A549 (cell line): Measurements from ENCODE around the gene FCN1. TPM values are rescaled to one million over a fixed set of nuclear protein-coding genes. Genes with fewer than 3 reads are reported as not detected.

Experiments used
- ATAC-seq, 2 experiments: fragments of 200-7000 bp in 1 of 2; fragments of >200 bp in 1 of 2; cut with Nextera tagmentation in 1 of 2; cut with Tn5 transposase in 1 of 2; 3 replicates each; pipeline versions ENCODE4 v1.8.0 to v1.9.1; 2018 to 2020; ENCODE audit warnings: mild to moderate bottlenecking in 1 of 2, moderate library complexity in 1 of 2
- CTCF ChIA-PET: fragments of 300-600 bp; sonication (Branson Sonifier 250); formaldehyde crosslinking; extraction: SDS; loops from one replicate; lab custom pipeline; 2021; ENCODE audit warnings: antibody characterized with exemption, inconsistent platforms; lab: Yijun Ruan, JAX
- POLR2A ChIA-PET: fragments of 350-600 bp; formaldehyde crosslinking; extraction: SDS; loops from one replicate; lab custom pipeline; 2021; ENCODE audit warnings: antibody characterized with exemption, inconsistent platforms; lab: Yijun Ruan, JAX
- DNase-seq, 2 experiments: peaks; one replicate each; pipeline versions ENCODE4 v3.0.0 to v3.0.0-alpha.2; 2011 to 2016; ENCODE audit warnings: low read depth in 1 of 2, low spot score in 1 of 2
- FAIRE-seq: peaks from 2 replicates; lab custom pipeline; 2011; peaks lifted over from hg19 to GRCh38; lab: Jason Lieb, UNC
- H3K27ac ChIP-seq, 2 experiments: fragments of >200 bp; sonication (Bioruptor Twin); formaldehyde crosslinking; 3 replicates each; pipeline ENCODE4 v1.5.1; 2016 to 2017
- H3K4me1 ChIP-seq: fragments of >200 bp; sonication (Bioruptor Twin); formaldehyde crosslinking; 3 replicates; pipeline ENCODE4 v1.6.1; 2016
- H3K4me2 ChIP-seq: fragments of >200 bp; sonication (Bioruptor Twin); formaldehyde crosslinking; 3 replicates; pipeline ENCODE4 v1.6.1; 2016
- H3K4me3 ChIP-seq: fragments of >200 bp; sonication (Bioruptor Twin); formaldehyde crosslinking; 3 replicates; pipeline ENCODE4 v1.5.1; 2016
- H3K9me3 ChIP-seq: fragments of >200 bp; sonication (Bioruptor Twin); formaldehyde crosslinking; 3 replicates; pipeline ENCODE4 v1.6.1; 2016
- ATOH8 ChIP-seq: fragments of 250-450 bp; sonication (Bioruptor Pico); IDR thresholded peaks from 2 replicates; pipeline ENCODE4 v1.5.0; 2020; ENCODE audit warnings: low read depth, mild to moderate bottlenecking, moderate library complexity
- BCL3 ChIP-seq: fragments of >200 bp; sonication (Bioruptor Twin); formaldehyde crosslinking; IDR thresholded peaks from 3 replicates; pipeline ENCODE4 v1.6.1; 2016
- BHLHE40 ChIP-seq: IDR thresholded peaks from 2 replicates; pipeline ENCODE4 v1.6.1; 2012; ENCODE audit warnings: low read depth, low read length, inconsistent platforms
- CHD2 ChIP-seq: fragments of 150-350 bp; IDR thresholded peaks from 2 replicates; pipeline ENCODE4 v1.6.1; 2014; ENCODE audit warnings: low read length; ENCODE audit not compliant: partially characterized antibody
- CHD4 ChIP-seq: fragments of 200-600 bp; sonication (generic); IDR thresholded peaks from 2 replicates; pipeline ENCODE4 v1.6.1; 2016; ENCODE audit warnings: antibody characterized with exemption, mild to moderate bottlenecking, borderline replicate concordance
- EHF ChIP-seq: fragments of 250-450 bp; sonication (Bioruptor Pico); IDR thresholded peaks from 2 replicates; pipeline ENCODE4 v1.5.0; 2020; ENCODE audit warnings: mild to moderate bottlenecking
- EHMT2 ChIP-seq: fragments of 200-600 bp; sonication (generic); IDR thresholded peaks from 2 replicates; pipeline ENCODE4 v1.6.1; 2016; ENCODE audit warnings: antibody characterized with exemption, low read depth, mild to moderate bottlenecking, moderate library complexity
- EP300 ChIP-seq, 2 experiments: fragments of >200 bp; sonication (Bioruptor Twin); formaldehyde crosslinking; IDR thresholded peaks; 2 replicates in 1 of 2; 3 replicates in 1 of 2; pipeline ENCODE4 v1.6.1; 2016 to 2017
- FOSB ChIP-seq: fragments of 250-450 bp; sonication (Bioruptor Pico); IDR thresholded peaks from 2 replicates; pipeline ENCODE4 v1.5.0; 2020; ENCODE audit warnings: mild to moderate bottlenecking, moderate library complexity
- GATA3 ChIP-seq: IDR thresholded peaks from 2 replicates; pipeline ENCODE4 v1.6.1; 2012; ENCODE audit warnings: borderline replicate concordance
- HDAC2 ChIP-seq: fragments of 200-600 bp; sonication (generic); IDR thresholded peaks from 2 replicates; pipeline ENCODE4 v1.6.1; 2016
- HOXA7 ChIP-seq: fragments of 250-450 bp; sonication (Bioruptor Pico); IDR thresholded peaks from 2 replicates; pipeline ENCODE4 v1.5.0; 2020; ENCODE audit warnings: mild to moderate bottlenecking, moderate library complexity
- HOXB5 ChIP-seq: fragments of 250-450 bp; sonication (Bioruptor Pico); IDR thresholded peaks from 2 replicates; pipeline ENCODE4 v1.5.0; 2020; ENCODE audit warnings: mild to moderate bottlenecking, moderate library complexity
- JUN ChIP-seq, 2 experiments: fragments of >200 bp; sonication (Bioruptor Twin); formaldehyde crosslinking; IDR thresholded peaks; 2 replicates in 1 of 2; 3 replicates in 1 of 2; pipeline ENCODE4 v1.6.1; 2016 to 2017
- JUNB ChIP-seq: fragments of >200 bp; sonication (Bioruptor Twin); formaldehyde crosslinking; IDR thresholded peaks from 2 replicates; pipeline ENCODE4 v1.6.1; 2016
- KDM1A ChIP-seq: fragments of 200-600 bp; sonication (generic); IDR thresholded peaks from 2 replicates; pipeline ENCODE4 v1.6.1; 2016; ENCODE audit warnings: low read depth, mild to moderate bottlenecking
- KDM5A ChIP-seq: fragments of 200-600 bp; sonication (generic); IDR thresholded peaks from 2 replicates; pipeline ENCODE4 v1.6.1; 2016; ENCODE audit warnings: antibody characterized with exemption, mild to moderate bottlenecking
- MAX ChIP-seq: IDR thresholded peaks from 2 replicates; pipeline ENCODE4 v1.6.1; 2012
- NFE2L2 ChIP-seq: fragments of 150-350 bp; conservative IDR thresholded peaks from 2 replicates; pipeline ENCODE4 v1.6.1; 2014; ENCODE audit warnings: low read length
- NPAS2 ChIP-seq: fragments of 250-450 bp; sonication (Bioruptor Pico); IDR thresholded peaks from 2 replicates; pipeline ENCODE4 v1.8.0; 2022; ENCODE audit warnings: mild to moderate bottlenecking, moderate library complexity, borderline replicate concordance
- PHF8 ChIP-seq: fragments of 200-600 bp; sonication (generic); IDR thresholded peaks from 2 replicates; pipeline ENCODE4 v1.6.1; 2016; ENCODE audit warnings: low read depth, mild to moderate bottlenecking, antibody characterized with exemption, moderate library complexity, borderline replicate concordance
- RFX5 ChIP-seq: fragments of 450-650 bp; IDR thresholded peaks from 2 replicates; pipeline ENCODE4 v1.7.1; 2014; ENCODE audit warnings: antibody characterized with exemption, mild to moderate bottlenecking, moderate library complexity
- RNF2 ChIP-seq: fragments of 200-600 bp; sonication (generic); IDR thresholded peaks from 2 replicates; pipeline ENCODE4 v1.6.1; 2016; ENCODE audit warnings: low read depth, mild to moderate bottlenecking, antibody characterized with exemption, moderate library complexity, borderline replicate concordance
- SREBF2 ChIP-seq: fragments of 450-650 bp; IDR thresholded peaks from 2 replicates; pipeline ENCODE4 v1.6.1; 2014; ENCODE audit warnings: mild to moderate bottlenecking, moderate library complexity
- ZNF302 ChIP-seq: fragments of 250-450 bp; sonication (Bioruptor Pico); IDR thresholded peaks from 2 replicates; pipeline ENCODE4 v1.9.0; 2021; ENCODE audit warnings: inconsistent platforms, mild to moderate bottlenecking, moderate library complexity
- ZSCAN20 ChIP-seq: fragments of 250-450 bp; sonication (Bioruptor Pico); IDR thresholded peaks from 2 replicates; pipeline ENCODE4 v1.8.0; 2022; ENCODE audit warnings: mild to moderate bottlenecking, moderate library complexity
- WGBS: methylation state at CpG from one replicate; pipeline ENCODE4 v1.1.6; 2017; ENCODE audit errors: missing lambda C conversion rate; 5-methylcytosine and 5-hydroxymethylcytosine counted together
- polyA plus RNA-seq, 4 experiments: library from polyadenylated mRNA; depleted of rRNA in 3 of 4; stranded (reverse); fragments of >200 nt; fragmentation: RNase III in 1 of 4; extraction: RNeasy Plus Mini Kit Qiagen cat#74134 plus additional on column Dnase treatment in 1 of 4; gene quantifications; 2 replicates in 3 of 4; 3 replicates in 1 of 4; pipeline ENCODE4 v1.2.3, GENCODE V29; 2011 to 2017
- TF ChIP-seq, protein P1 (sequence below): fragments of >200 bp; sonication (Bioruptor Twin); formaldehyde crosslinking; IDR thresholded peaks from 3 replicates; pipeline ENCODE4 v1.5.1; 2016

Gene FCN1
- polyA plus RNA-seq, 2 of the 4 experiments (the other 2 are of a cell fraction) = not detected

DNA sequence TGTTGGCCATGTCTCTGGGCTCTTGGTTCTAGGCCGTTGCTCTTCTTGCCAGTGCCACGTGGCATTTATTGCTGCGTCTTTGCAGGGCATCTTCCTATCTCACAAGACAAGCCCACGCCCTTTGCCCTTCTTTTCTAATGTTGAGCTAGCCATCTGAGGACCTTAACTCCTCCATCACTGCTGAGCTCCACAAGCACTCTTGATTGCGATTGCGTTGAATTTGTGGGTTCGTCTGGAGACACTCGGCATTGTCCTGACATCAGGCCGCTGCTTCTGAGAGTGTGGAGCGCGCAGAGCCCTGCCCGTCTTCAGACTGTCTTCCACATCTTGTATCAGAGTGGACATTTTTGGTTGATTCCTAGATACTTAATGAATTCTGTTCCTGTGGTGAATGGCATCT is 14.5 kb upstream of the FCN1 start:
- no peak for DNase-seq
- FAIRE-seq = no peak
- Histone ChIP-seq H3K9me3 (no peaks in the 10 kb centered on the region), H3K27ac (no peak overlapping the region), H3K4me2 (no peak overlapping the region), H3K4me3 (no peak overlapping the region), H3K4me1 (no peaks in the 10 kb centered on the region)
- POLR2A ChIA-PET = no interaction called here
- no peak for ATAC-seq
- WGBS = 65% methylated on average over 12 of the region's 12 CpGs
- TF ChIP-seq BCL3 = no peak
- CTCF ChIA-PET = interaction anchor here (1.6 kb wide), 1 partner anchor 15 kb away, joined by 3 read pairs; no protein-coding TSS in a partner anchor

GRCh38 chr9:134930398-134930797 is 12.7 kb upstream of the FCN1 start:
- FAIRE-seq (no peak), DNase-seq (no peak), ATAC-seq (no peak)
- ChIA-PET POLR2A (no interaction called here), CTCF (no interaction called here)
- Histone ChIP-seq H3K4me3 (no peak overlapping the region), H3K9me3 (no peaks in the 10 kb centered on the region), H3K4me1 (no peaks in the 10 kb centered on the region), H3K27ac (no peak overlapping the region), H3K4me2 (no peak overlapping the region)
- no peak for TF ChIP-seq JUN (IDR thresholded peaks at IDR 0.05)
- TF ChIP-seq NFE2L2 = no peak
- no peak for TF ChIP-seq ZSCAN20 (CRISPR knock-in tag)
- TF ChIP-seq EP300 (IDR thresholded peaks at IDR 0.05) = no peak
- TF ChIP-seq CHD2 = no peak
- no peak for TF ChIP-seq MAX
- TF ChIP-seq BCL3 = no peak
- TF ChIP-seq HOXB5 = no peak
- no peak for TF ChIP-seq HOXA7 (CRISPR knock-in tag)
- no peak for TF ChIP-seq SREBF2
- TF ChIP-seq RFX5 = no peak
- TF ChIP-seq FOSB (CRISPR knock-in tag) = no peak
- no peak for TF ChIP-seq EHMT2
- TF ChIP-seq KDM5A = no peak
- WGBS = 32% methylated on average over 7 of the region's 13 CpGs

- ATAC-seq = peak; percentile 35 to 37; a peak in 1 of 6 replicates
- Histone ChIP-seq H3K4me1 (no peaks in the 10 kb centered on the region), H3K4me2 (no peak overlapping the region), H3K27ac (no peak overlapping the region), H3K9me3 (no peaks in the 10 kb centered on the region), H3K4me3 (no peak overlapping the region)
- DNase-seq = no peak
- CTCF ChIA-PET = no interaction called here
- TF ChIP-seq FOSB (CRISPR knock-in tag) (no peak), HDAC2 (no peak), CHD4 (no peak), GATA3 (no peak), RFX5 (no peak), ATOH8 (CRISPR knock-in tag) (no peak), KDM1A (no peak), EP300 (IDR thresholded peaks at IDR 0.05) (no peak), NPAS2 (CRISPR knock-in tag) (no peak), KDM5A (no peak), ZSCAN20 (CRISPR knock-in tag) (no peak), RNF2 (no peak), BHLHE40 (no peak), EHF (no peak), ZNF302 (CRISPR knock-in tag) (no peak), PHF8 (no peak), JUNB (no peak)
- TF ChIP-seq, protein P1, sequence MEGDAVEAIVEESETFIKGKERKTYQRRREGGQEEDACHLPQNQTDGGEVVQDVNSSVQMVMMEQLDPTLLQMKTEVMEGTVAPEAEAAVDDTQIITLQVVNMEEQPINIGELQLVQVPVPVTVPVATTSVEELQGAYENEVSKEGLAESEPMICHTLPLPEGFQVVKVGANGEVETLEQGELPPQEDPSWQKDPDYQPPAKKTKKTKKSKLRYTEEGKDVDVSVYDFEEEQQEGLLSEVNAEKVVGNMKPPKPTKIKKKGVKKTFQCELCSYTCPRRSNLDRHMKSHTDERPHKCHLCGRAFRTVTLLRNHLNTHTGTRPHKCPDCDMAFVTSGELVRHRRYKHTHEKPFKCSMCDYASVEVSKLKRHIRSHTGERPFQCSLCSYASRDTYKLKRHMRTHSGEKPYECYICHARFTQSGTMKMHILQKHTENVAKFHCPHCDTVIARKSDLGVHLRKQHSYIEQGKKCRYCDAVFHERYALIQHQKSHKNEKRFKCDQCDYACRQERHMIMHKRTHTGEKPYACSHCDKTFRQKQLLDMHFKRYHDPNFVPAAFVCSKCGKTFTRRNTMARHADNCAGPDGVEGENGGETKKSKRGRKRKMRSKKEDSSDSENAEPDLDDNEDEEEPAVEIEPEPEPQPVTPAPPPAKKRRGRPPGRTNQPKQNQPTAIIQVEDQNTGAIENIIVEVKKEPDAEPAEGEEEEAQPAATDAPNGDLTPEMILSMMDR = no peak
- 32% methylated on average over 10 of the region's 13 CpGs for WGBS
- POLR2A ChIA-PET = no interaction called here
- FAIRE-seq = no peak
These were observed 11.8 kb upstream of the FCN1 start for GRCh38 chr9:134929193-134930158.
